HepG2 (cell line): ENCODE results near the gene CPAMD8. TPM values are rescaled to one million over a fixed set of nuclear protein-coding genes. Genes with fewer than 3 reads are reported as not detected.

Experiments used
- ATAC-seq: fragments of 200-7000 bp; cut with Tn5 transposase; 3 replicates; pipeline ENCODE4 v1.9.1; 2020; ENCODE audit warnings: mild to moderate bottlenecking, moderate library complexity
- BruUV-seq: library from RNA; stranded (reverse); fragments of 400-500 nt; replicated peaks from 2 replicates; lab custom pipeline; 2021; lab: Mats Ljungman, UMichigan
- CTCF ChIA-PET: fragments of 300-600 bp; formaldehyde crosslinking; extraction: SDS; loops from one replicate; lab custom pipeline; 2021; ENCODE audit warnings: low total read pairs, inconsistent platforms, low intra/inter-chr PET ratio; lab: Yijun Ruan, JAX
- POLR2A ChIA-PET: fragments of 350-600 bp; sonication (Branson Sonifier 250); formaldehyde crosslinking; loops from one replicate; lab custom pipeline; 2020; ENCODE audit warnings: antibody characterized with exemption, inconsistent platforms; lab: Yijun Ruan, JAX
- DNase-seq: peaks from one replicate; pipeline ENCODE4 v3.0.0-alpha.2; 2015; ENCODE audit warnings: low spot score
- FAIRE-seq: peaks from 3 replicates; lab custom pipeline; 2011; peaks lifted over from hg19 to GRCh38; lab: Jason Lieb, UNC
- H2AFZ ChIP-seq: one replicate; pipeline ENCODE4 v1.6.1; 2011; ENCODE audit warnings: low read length, inconsistent platforms
- H3K27ac ChIP-seq: fragments of 300-600 bp; 3 replicates; pipeline ENCODE4 v1.8.0; 2011; ENCODE audit warnings: mixed run types, mild to moderate bottlenecking, mixed read lengths, low read length, inconsistent platforms; ENCODE audit not compliant: insufficient read depth; ENCODE audit errors: extremely low read length
- H3K27me3 ChIP-seq, 2 experiments: fragments of 200-600 bp in 1 of 2; 2 replicates in 1 of 2; 3 replicates in 1 of 2; pipeline versions ENCODE4 v1.6.0 to v1.8.0; 2011; ENCODE audit warnings: low read length in 2 of 2, mild to moderate bottlenecking in 2 of 2, moderate library complexity in 2 of 2, inconsistent platforms in 1 of 2; ENCODE audit not compliant: insufficient read depth in 2 of 2, control insufficient read depth in 1 of 2
- H3K36me3 ChIP-seq, 2 experiments: fragments of 200-600 bp in 1 of 2; replicated peaks in 1 of 2; 2 replicates in 1 of 2; 3 replicates in 1 of 2; pipeline versions ENCODE4 v1.5.1 to v1.8.0; 2011; ENCODE audit warnings: low read length in 2 of 2, inconsistent platforms in 1 of 2; ENCODE audit not compliant: insufficient read depth in 2 of 2, control insufficient read depth in 1 of 2
- H3K4me1 ChIP-seq: 2 replicates; pipeline ENCODE4 v1.5.1; 2012; ENCODE audit warnings: low read length, inconsistent platforms; ENCODE audit not compliant: insufficient read depth
- H3K4me2 ChIP-seq: 2 replicates; pipeline ENCODE4 v1.6.0; 2011; ENCODE audit warnings: low read depth, low read length, inconsistent platforms
- H3K4me3 ChIP-seq, 3 experiments: fragments of 200-600 bp in 1 of 3; sonication (generic), shearing (Covaris generic) in 1 of 3; replicated peaks in 1 of 3; 2 replicates each; pipeline ENCODE4 v1.5.1; 2011 to 2016; ENCODE audit warnings: low read length in 3 of 3, inconsistent platforms in 2 of 3, low read depth in 2 of 3, mild to moderate bottlenecking in 2 of 3, control low read depth in 1 of 3, mixed read lengths in 1 of 3; ENCODE audit not compliant: insufficient read depth in 1 of 3
- H3K79me2 ChIP-seq: one replicate; pipeline ENCODE4 v1.6.1; 2011; ENCODE audit warnings: low read length, inconsistent platforms; ENCODE audit not compliant: insufficient read depth
- H3K9ac ChIP-seq: 2 replicates; pipeline ENCODE4 v1.6.0; 2011; ENCODE audit warnings: mild to moderate bottlenecking, low read depth, low read length, inconsistent platforms; ENCODE audit not compliant: insufficient read depth
- H3K9me3 ChIP-seq: 2 replicates; pipeline ENCODE4 v1.5.1; 2012; ENCODE audit warnings: mild to moderate bottlenecking, low read length
- H4K20me1 ChIP-seq: 2 replicates; pipeline ENCODE4 v1.6.0; 2011; ENCODE audit warnings: inconsistent platforms, mild to moderate bottlenecking, low read length, moderate library complexity; ENCODE audit not compliant: insufficient read depth
- MLX ChIP-seq: IDR thresholded peaks from 2 replicates; pipeline ENCODE4 v1.6.1; 2016
- REST ChIP-seq, 2 experiments: IDR thresholded peaks; 2 replicates each; pipeline ENCODE4 v1.6.1; 2011 to 2012; ENCODE audit warnings: low read length in 2 of 2, borderline replicate concordance in 1 of 2, low read depth in 1 of 2, mild to moderate bottlenecking in 1 of 2, moderate library complexity in 1 of 2
- SNAPC5 ChIP-seq: sonication (generic); formaldehyde crosslinking; IDR thresholded peaks from 2 replicates; pipeline ENCODE4 v1.8.1; 2023; ENCODE audit warnings: mild to moderate bottlenecking, missing genetic modification reagents, borderline replicate concordance
- ZNF121 ChIP-seq: sonication (generic); formaldehyde crosslinking; IDR thresholded peaks from 2 replicates; pipeline ENCODE4 v1.5.0; 2020; ENCODE audit warnings: mild to moderate bottlenecking, missing genetic modification reagents
- ZNF605 ChIP-seq: sonication (generic); formaldehyde crosslinking; IDR thresholded peaks from 2 replicates; pipeline ENCODE4 v1.8.0; 2022; ENCODE audit warnings: mild to moderate bottlenecking, missing genetic modification reagents
- WGBS: methylation state at CpG from one replicate; pipeline ENCODE4 v1.1.6; 2017; ENCODE audit warnings: low lambda C conversion rate; 5-methylcytosine and 5-hydroxymethylcytosine counted together
- in situ Hi-C: cut with HindIII; loops from 2 replicates; pipeline ENCODE4 v1.10.0; 2017; ENCODE audit warnings: low pct_unique_long_range_greater_than_20kb; ENCODE audit not compliant: extremely low pct_ligation_motif_present
- intact Hi-C: fragments of 100-400 bp; cut with micrococcal nuclease; formaldehyde crosslinking; loops from one replicate; pipeline ENCODE4 v1.10.0; 2022; ENCODE audit not compliant: unreplicated experiment
- polyA plus RNA-seq, 8 experiments: library from polyadenylated mRNA; depleted of rRNA in 3 of 8; stranded (reverse) in 7 of 8; unstranded in 1 of 8; fragments of >200 nt; fragmentation: Illumina TruSeq in 4 of 8; extraction: Trizol in 4 of 8; gene quantifications; 2 replicates each; pipeline versions ENCODE4 v1.2.1 to v1.2.3, GENCODE V29; 2011 to 2016; ENCODE audit warnings: low read depth in 4 of 8, missing spikeins in 1 of 8, mixed read lengths in 1 of 8; ENCODE audit not compliant: insufficient read depth in 1 of 8
- total RNA-seq, 5 experiments: library from RNA; depleted of rRNA; stranded (reverse); fragments of >200 nt; fragmentation: Illumina TruSeq; extraction: Trizol; gene quantifications; 2 replicates each; pipeline ENCODE4 v1.2.3, GENCODE V29; 2016; ENCODE audit warnings: low read depth in 1 of 5

The CPAMD8 gene
- total and polyA plus RNA-seq, 2 of the 13 experiments (the other 11 are each of a cell fraction or from before 2014, with no cell fraction given): 0.29 to 0.34 TPM

GRCh38 chr19:17069193-17069592, 42.6 kb upstream of the CPAMD8 start (continued):
- TF ChIP-seq REST (IDR thresholded peaks at IDR 0.05; ENCODE audit: borderline replicate concordance in 1 of 2, low read depth in 1 of 2, low read length in 2 of 2) (no peak), ZNF605 (no peak)

- Histone ChIP-seq H3K27me3 (no peaks in the 10 kb centered on the region), H3K9ac (no peak overlapping the region), H3K4me1 (no peaks in the 10 kb centered on the region), H4K20me1 (no peaks in the 10 kb centered on the region; the same call in 1 of the 2 replicates), H2AFZ (no peak overlapping the region), H3K36me3 (peaks cover 11 to 53% of the 10 kb centered on the region in 2 experiments; a peak in 4 of 5 replicates), H3K79me2 (peaks cover 15% of the 10 kb centered on the region), H3K4me3 (no peak overlapping the region), H3K4me2 (no peak overlapping the region), H3K27ac (no peak overlapping the region), H3K9me3 (peaks cover 4% of the 10 kb centered on the region; the same call in 1 of the 2 replicates)
- ATAC-seq (no peak), FAIRE-seq (no peak), DNase-seq (no peak)
- 98% methylated on average over 2 of the region's 2 CpGs for WGBS
- BruUV-seq: no TSS peak
- ChIA-PET CTCF (no interaction called here), POLR2A (no interaction called here)
- no peak for TF ChIP-seq SNAPC5 (CRISPR knock-in tag)
- TF ChIP-seq ZNF121 (CRISPR knock-in tag): no peak
- TF ChIP-seq MLX (CRISPR knock-in tag): no peak
- in situ Hi-C loops: no loop called here
- intact Hi-C loops: no loop called here
Observed at GRCh38 chr19:17063428-17063827, 36.8 kb upstream of the CPAMD8 start.
